Measurements from ENCODE around the gene ASCC2.

ASCC2 gene, protein sequence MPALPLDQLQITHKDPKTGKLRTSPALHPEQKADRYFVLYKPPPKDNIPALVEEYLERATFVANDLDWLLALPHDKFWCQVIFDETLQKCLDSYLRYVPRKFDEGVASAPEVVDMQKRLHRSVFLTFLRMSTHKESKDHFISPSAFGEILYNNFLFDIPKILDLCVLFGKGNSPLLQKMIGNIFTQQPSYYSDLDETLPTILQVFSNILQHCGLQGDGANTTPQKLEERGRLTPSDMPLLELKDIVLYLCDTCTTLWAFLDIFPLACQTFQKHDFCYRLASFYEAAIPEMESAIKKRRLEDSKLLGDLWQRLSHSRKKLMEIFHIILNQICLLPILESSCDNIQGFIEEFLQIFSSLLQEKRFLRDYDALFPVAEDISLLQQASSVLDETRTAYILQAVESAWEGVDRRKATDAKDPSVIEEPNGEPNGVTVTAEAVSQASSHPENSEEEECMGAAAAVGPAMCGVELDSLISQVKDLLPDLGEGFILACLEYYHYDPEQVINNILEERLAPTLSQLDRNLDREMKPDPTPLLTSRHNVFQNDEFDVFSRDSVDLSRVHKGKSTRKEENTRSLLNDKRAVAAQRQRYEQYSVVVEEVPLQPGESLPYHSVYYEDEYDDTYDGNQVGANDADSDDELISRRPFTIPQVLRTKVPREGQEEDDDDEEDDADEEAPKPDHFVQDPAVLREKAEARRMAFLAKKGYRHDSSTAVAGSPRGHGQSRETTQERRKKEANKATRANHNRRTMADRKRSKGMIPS

DNA sequence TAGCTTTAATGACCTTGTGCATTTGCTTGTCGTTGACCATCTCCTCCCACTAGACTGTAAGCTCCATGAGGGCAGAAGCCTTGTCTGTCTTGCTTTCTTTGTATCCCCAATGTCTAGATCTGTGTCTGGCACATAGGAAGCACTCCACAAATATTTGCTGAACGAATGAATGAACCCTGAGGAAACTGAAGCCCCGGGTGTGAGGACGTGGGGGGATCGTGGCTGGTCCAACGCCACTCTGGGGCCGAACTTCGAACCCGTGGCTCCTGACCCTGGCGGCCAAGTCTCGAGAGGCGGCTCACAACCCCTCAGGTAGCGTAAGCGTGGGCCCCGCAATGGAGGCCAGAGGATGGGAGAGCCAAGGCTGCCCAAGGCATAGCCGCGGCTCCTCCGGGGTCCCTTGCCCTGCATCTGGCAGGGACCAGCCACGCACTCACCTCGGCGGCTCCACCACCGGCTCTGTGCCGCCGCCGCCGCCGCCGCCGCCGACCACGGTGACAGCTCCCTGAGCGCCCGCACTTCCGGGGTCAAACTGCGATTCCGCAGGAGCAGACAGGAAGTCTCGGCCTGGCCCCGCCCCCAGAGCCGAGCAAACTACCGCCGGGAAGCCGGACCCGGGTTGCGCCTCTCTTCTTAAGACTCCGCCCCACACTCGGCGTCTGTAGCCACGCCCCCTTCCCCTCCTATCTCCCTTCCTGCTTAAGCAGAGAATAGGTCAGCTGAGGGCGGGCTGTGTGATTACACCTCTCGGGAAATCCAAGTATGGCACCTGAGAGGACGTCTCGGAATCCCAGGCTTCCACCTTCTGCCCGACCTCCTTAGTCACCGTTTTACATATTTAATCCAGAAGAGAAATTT is at the start of gene ASCC2:
TSS of gene ASCC2 (minus strand) at position 534 of the 858 bp plus-strand sequence. CDS start 5,949 bp downstream, outside the sequence.
- peak within 1 kb of the TSS; percentile 87 to 99 for H3K4me3 ChIP-seq (replicated peaks in 1 of 2; ENCODE audit: low read depth in 2 of 2, low read length in 2 of 2)
- peak; percentile 96 to 97 for DNase-seq (ENCODE audit: low read depth in 2 of 2)
- TF ChIP-seq, protein P1, sequence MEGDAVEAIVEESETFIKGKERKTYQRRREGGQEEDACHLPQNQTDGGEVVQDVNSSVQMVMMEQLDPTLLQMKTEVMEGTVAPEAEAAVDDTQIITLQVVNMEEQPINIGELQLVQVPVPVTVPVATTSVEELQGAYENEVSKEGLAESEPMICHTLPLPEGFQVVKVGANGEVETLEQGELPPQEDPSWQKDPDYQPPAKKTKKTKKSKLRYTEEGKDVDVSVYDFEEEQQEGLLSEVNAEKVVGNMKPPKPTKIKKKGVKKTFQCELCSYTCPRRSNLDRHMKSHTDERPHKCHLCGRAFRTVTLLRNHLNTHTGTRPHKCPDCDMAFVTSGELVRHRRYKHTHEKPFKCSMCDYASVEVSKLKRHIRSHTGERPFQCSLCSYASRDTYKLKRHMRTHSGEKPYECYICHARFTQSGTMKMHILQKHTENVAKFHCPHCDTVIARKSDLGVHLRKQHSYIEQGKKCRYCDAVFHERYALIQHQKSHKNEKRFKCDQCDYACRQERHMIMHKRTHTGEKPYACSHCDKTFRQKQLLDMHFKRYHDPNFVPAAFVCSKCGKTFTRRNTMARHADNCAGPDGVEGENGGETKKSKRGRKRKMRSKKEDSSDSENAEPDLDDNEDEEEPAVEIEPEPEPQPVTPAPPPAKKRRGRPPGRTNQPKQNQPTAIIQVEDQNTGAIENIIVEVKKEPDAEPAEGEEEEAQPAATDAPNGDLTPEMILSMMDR (IDR thresholded peaks at IDR 0.05; ENCODE audit: low read depth, low read length) = no peak

DNA sequence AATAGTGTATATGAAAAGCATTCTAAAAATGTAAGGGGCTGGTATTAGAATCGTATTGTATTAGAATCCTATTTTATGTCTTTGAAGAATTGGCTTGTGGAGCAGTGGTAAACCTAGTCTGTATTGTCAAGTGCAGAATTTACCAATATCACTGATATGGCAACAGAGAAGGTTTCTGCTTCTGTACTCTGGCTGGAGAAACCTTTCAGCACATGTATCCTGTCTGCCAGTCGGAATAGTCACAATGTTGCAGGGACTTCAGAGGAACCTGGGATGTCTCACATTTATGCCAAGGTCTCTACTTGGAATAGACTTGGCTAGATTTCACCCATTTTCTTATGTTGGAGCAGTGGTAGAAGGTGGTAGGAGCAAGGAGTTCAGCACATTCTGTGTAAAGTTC is 49.3 kb upstream of the ASCC2 start:
- no peak for DNase-seq (ENCODE audit: low read depth in 2 of 2)
- TF ChIP-seq, protein P1 (IDR thresholded peaks at IDR 0.05; ENCODE audit: low read depth, low read length) = no peak
- no peak overlapping the region for H3K4me3 ChIP-seq (replicated peaks in 1 of 2; ENCODE audit: low read depth in 2 of 2, low read length in 2 of 2)

DNA sequence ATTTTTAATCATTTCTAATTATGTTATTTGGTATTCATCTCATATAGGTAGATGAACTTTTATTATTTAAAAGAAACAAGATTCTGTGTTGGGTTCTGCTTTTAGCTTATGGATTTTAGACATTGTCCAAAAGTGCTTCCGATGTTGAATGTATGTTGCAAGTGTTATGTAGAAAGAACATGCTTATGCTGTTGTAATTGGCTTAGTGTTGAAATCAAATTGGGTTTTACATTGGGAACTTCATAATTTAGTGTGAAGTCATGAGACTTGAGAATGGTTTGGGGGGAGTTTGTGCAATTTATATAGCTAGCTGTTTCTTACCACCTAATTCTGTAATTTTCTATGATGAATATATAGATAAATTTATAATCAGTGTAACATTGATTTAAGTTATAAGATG is 48.5 kb upstream of the ASCC2 start:
- H3K4me3 ChIP-seq (replicated peaks in 1 of 2; ENCODE audit: low read depth in 2 of 2, low read length in 2 of 2) = no peak overlapping the region
- TF ChIP-seq, protein P1 (IDR thresholded peaks at IDR 0.05; ENCODE audit: low read depth, low read length) = no peak
- DNase-seq (ENCODE audit: low read depth in 2 of 2) = no peak

DNA sequence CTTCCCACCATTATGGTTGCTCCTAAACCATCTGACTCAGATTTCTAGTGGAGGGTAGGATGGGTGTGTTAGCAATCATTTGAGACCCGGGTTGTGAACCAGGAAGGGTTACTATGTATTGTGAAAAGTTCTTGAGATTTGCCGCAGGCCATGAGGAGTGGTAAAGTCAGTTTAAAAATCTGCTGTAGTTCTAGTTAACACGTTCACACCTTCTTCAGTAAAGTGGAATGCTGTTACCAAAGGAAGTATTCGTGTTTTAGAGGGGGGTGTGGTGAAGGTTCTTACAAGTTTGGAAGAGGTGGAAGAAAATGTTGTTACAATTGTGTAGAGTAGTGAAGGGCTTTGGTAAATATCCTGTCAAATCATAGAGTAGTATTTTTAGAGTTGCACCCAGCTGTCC is 47.5 kb upstream of the ASCC2 start:
- TF ChIP-seq, protein P1 (IDR thresholded peaks at IDR 0.05; ENCODE audit: low read depth, low read length) = no peak
- DNase-seq (ENCODE audit: low read depth in 2 of 2) = no peak
- no peak overlapping the region for H3K4me3 ChIP-seq (replicated peaks in 1 of 2; ENCODE audit: low read depth in 2 of 2, low read length in 2 of 2)

DNA sequence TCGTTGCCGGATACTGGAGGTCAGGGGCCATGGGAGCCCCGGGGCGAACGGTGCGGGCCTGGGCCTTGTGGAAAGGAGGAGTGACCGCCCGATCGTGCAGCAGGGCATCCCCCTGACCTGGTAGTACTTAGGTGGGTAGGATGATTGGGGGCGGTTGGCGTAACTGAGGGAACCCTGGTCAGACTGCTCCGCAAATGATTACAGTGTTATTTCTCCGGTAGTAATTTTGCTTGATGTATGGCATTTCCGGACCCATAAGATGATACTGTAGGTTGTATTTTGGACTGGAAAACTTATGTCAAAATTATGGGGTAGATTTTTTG is 45.7 kb upstream of the ASCC2 start:
- DNase-seq (ENCODE audit: low read depth in 2 of 2) = peak in 1 of 2 donors; percentile 14
- TF ChIP-seq, protein P1 (IDR thresholded peaks at IDR 0.05; ENCODE audit: low read depth, low read length) = no peak
- peak overlapping the region; percentile 85 to 94 for H3K4me3 ChIP-seq (replicated peaks in 1 of 2; ENCODE audit: low read depth in 2 of 2, low read length in 2 of 2)

DNA sequence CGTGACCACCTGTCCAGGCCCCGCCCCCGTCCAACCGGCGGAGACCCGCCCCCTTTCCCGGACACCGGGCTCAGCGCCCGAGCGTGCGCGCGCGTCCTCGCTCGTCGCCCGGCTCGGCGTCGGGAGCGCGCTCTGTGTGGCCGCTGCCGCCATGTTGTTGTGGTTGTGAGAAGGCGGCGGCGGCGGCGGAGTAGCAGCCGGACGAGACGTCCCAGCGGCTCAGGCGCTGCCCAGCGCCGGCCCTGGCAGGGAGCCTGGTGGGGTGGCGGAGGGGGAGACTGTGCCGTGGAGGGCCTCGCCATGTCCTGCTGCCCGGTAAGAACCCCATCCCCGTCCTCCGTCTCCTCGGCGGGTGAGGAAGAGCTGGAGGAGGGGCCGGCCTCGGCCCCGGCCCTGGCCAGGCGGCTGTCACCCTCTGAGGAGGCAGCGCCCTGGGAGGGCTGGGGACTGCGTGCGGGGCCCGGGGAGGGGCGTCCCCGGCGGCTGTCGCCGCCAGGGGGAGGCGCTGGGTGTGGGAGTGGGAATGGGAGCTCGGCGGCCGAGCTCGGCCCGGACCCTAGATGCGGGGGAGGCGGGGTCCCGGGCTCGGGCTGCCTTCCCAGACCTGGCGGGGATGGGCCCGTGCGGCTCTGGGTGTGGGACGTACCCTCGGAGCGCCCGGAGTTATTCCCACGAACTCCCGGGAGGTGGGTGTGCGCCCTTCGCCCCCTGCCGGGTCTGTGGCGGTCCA is 45.1 kb upstream of the ASCC2 start, which contains the start of gene MTMR3:
TSS of gene MTMR3 (plus strand) at position 130 of the 730 bp plus-strand sequence. CDS start 87,886 bp downstream, outside the sequence.
- peak; percentile 90 to 92 for DNase-seq (ENCODE audit: low read depth in 2 of 2)
- peak within 1 kb of the TSS; percentile 85 to 94 for H3K4me3 ChIP-seq (replicated peaks in 1 of 2; ENCODE audit: low read depth in 2 of 2, low read length in 2 of 2)
- TF ChIP-seq, protein P1 (IDR thresholded peaks at IDR 0.05; ENCODE audit: low read depth, low read length) = peak; percentile 6
